GM18951 (cell line): ENCODE results near the gene NFKB1.

Source experiments
- POLR2A ChIP-seq: IDR thresholded peaks from 4 replicates; pipeline ENCODE4 v1.6.1; 2011; ENCODE audit warnings: mild to moderate bottlenecking; ENCODE audit not compliant: insufficient read length, insufficient read depth; ENCODE audit errors: extremely low read depth
- in situ Hi-C: fragments of 300-500 bp; cut with MboI; formaldehyde crosslinking; loops from one replicate; pipeline ENCODE4 v1.12.0; 2022; ENCODE audit warnings: low sequenced_read_pairs, mixed read lengths, inconsistent platforms; ENCODE audit not compliant: unreplicated experiment

NFKB1 gene

DNA sequence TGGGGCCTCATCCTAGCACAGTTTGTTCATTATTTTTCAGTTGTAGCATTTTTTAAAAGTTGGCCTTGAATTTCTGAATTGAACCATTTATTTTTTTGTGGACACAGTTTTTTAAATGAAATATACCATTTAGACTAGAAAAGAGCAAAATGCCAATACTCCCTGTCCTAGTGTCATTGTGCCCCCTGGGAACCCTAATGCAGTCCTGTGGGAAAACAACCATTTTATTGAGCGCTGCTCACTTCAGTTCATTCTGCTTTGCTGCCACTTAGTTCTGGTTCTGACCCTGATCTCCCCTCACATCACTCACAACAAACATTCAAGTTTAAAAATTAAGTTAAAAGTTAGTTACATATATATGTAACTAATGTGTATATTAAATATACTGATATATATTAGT is 5.4 kb downstream of the NFKB1 start:
- no peak for TF ChIP-seq POLR2A
- in situ Hi-C loops: no loop called here

DNA sequence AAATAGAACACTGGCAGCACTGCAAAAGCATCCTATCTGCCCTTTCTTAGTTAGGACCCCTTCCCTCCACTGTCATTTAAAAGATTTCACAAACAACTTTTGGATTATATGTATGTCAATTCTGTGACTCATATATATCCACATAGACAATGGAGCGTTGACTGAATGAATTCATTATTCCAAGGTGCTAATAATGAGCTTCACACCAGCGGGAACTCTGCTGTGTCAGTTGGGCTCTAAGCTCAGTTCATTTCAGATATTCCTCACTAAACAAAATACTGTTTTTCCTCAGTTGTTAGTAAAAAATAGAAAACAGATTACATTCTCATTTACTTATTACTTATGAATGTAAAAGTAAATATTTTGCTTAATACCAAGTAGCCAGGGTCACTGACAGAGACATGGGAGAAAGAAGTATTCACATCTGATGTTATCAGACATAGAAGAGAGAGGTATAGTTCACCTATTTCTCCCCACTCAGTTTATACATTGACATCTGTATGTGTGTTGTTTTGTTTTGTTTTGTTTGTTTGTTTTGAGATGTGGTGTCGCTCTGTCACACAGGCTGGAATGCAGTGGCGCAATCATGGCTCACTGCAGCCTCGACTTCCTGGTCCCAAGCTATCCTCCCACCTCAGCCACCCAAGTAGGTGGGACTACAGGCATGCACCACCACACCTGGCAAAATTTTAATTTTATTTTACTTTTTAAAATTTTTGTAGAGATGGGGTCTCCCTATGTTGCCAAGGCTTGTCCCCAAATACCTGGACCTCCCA is 10.9 kb downstream of the NFKB1 start:
- no peak for TF ChIP-seq POLR2A
- in situ Hi-C loops: no loop called here

DNA sequence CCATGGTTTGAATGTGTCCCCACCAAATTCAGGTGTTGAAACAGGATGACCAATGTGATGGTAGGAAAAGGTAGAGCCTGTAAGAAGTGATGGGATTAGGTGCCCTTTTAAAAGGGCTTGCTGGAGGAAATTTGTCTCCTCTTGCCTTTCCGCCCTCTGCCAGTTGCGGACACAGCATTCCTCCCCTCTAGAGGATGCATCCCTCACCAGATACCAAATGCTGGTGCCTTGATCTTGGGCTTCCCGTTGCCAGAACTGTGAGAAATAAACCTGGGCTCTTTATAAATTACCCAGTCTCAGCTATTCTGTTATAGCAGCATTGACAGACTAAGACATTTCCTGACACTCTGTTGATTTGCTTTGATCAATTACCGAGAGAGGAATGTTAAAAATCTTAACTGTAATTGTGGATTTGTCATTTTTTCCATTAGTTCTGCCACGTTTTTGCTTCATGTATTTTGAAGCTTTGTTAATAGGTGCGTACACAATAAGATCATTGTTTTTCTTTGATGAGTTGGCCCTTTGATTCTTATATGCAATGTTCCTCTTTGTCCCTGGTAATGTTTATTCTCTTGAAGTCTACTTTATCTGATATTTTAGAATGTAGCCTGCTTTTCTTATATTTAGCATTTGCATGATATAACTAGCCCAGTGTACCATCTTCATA is 13.3 kb downstream of the NFKB1 start:
- no peak for TF ChIP-seq POLR2A
- in situ Hi-C loops: no loop called here

DNA sequence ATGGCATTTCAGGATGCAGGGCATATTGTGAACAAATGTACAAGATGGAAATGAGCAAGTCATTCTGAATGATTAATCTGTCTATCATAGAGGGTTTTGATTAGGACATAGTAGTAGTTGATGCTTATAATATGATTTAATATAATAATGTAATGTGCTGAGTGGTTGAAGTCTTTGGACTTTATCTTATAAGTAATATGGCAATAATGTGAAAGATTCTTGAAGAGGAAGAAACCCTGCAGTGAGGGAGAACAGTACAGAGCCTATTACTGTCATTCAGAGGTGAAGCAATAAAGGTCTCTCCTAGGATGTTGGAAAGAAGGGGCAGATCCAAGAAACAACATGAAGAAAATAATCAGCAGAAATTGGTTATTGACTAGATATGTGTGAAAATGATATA is 16.6 kb downstream of the NFKB1 start:
- in situ Hi-C loops: no loop called here
- TF ChIP-seq POLR2A: no peak

DNA sequence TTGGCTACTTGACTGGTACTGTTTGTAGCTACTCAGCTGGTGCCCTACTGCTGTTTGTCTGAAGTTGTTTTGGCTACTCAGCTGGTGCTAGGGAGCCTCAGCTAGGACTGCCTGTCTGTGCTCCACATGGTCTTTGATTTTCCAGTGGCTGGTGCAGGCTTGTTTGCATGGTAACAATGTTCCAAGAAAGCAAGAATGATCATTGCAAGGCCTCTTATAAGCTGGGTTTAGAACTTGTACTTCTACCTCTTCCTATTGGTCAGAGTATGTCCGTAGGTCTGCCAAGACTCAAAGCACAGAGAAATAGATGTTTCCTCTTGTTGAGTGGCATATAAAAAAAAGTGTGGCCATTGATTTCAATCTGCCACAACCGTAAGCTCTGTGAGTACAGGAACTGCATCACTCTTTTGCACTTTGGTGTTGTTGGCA is 17.6 kb downstream of the NFKB1 start:
- no peak for TF ChIP-seq POLR2A
- in situ Hi-C loops: no loop called here

DNA sequence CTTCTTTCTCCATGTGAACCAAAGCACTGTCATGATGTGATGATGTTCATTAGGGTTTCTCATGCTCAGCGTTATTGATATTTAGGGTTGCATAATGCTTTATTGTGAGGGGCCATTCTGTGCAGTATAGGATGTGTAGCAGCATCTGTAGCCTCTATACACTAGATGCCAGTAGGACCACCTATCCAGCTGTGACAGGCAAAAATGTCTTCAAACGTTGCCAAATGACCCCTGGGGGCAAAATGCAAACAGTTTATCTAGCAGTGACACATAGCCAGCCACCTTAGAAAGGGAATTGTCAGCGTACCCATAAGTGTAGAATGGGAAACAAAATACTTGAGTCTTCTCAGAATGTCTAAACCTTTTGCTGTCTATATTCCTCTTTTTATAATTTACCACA is 18.8 kb downstream of the NFKB1 start:
- in situ Hi-C loops: no loop called here
- TF ChIP-seq POLR2A: no peak

DNA sequence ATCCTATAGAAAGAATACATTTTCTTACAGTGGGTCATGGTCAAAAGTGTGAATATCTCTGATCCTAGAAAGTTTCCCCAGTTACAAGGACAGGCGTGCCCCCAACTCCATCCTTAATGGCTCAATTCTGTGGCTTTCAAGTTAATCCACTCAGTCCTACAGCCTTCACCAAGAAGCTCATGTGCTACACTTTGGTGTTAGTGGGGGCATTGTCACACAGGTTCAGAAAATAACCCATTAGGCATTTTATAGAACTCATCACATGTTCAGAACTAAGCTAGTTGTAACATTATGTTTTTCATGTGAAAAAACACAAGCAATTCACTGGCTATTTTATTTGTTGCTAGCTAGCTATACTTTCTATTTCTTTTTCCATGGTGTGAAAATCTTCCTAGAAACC is 20.4 kb downstream of the NFKB1 start:
- no peak for TF ChIP-seq POLR2A
- in situ Hi-C loops: no loop called here

DNA sequence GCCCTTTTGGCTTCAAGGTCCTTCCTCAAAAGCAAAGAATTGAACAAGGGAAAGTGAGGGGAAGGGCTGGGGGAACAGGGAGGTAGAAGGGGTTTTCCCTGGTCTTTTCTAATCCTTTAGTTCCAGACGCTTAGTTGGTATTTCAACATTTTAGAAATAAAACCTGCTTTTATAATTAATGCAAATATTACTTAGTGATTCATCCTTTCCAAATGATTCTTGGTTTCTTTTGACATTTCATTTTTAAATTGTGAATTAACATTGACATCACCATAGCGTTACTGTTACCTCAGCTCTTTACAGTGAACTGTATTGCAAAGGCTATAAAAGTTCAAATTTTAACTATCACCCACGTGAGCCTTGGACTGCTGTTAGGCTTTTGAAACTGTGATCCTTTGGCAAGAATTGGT is 20.9 kb downstream of the NFKB1 start:
- in situ Hi-C loops: no loop called here

DNA sequence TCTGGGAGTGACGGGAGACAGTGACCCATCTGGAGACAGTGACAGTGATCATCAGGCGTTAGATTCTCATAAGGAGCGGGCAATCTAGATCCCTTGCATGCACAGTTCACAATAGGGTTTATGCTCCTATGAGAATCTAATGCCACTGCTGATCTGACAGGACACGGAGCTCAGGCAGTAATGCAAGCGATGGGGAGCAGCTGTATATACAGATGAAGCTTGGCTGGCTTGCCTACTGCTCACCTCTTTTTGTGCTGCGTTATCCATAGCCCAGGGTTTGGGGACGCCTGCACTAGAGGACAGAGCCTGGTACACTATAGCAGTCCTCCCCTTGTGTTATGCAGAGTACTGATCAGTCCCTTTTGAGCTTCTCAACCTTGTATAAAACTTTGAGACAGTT is 23.5 kb downstream of the NFKB1 start:
- in situ Hi-C loops: no loop called here
- no peak for TF ChIP-seq POLR2A

More for the DNA sequence above, 20.9 kb downstream of the NFKB1 start:
- no peak for TF ChIP-seq POLR2A

DNA sequence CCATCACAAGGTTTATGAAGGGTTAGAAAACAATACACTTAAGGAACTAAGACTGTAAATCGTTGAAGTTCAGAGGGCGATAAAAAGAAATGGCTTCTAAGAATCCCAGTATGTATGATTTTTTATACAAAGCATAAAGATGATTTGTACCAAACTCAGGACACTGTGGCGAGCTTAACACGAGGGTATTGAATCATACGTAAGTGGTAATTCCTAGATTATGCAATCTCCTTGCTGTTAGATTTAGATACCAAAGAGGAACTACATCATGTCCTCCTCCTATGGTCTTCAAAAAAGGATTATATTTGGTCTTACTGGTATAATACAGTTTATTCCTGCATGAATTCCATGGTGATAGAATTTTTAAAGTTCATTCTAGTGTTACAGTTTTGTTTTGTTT is 23.9 kb downstream of the NFKB1 start:
- no peak for TF ChIP-seq POLR2A
- in situ Hi-C loops: no loop called here

DNA sequence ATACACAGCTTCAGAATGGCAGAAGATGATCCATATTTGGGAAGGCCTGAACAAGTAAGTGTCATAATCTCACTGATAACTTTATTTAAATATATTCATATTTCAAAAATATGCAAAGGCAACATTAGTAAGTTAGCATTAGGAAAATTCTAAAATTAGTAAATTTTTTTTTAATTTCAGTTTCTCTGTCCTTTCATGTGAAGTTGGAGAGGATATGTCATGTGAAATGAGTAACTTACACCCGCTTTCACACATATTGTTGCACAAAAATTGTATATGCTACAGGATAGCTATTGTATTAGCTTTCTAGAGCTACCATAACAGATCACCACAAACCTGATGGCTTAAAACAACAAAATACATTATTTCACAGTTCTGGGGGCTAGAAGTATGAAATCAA is 24.3 kb downstream of the NFKB1 start:
- in situ Hi-C loops: no loop called here
- TF ChIP-seq POLR2A: no peak

DNA sequence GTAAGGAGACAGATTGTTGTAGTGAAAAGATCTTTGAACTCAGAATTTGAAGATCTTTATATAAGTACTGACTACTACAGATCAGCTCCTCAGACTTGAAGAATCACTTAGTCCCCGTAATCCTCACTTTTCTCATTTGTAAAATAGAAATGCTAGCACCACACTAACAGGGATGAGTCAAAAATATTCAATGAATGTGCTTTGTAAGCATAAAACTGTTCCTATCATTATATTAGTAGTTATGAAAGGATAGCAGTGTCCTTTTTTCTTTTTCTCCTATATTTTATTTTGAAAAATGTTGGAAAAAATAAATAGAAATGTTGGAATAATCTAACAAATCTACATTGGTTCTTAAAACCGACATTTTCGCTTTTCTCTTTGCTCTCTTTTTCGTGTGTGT is 25.4 kb downstream of the NFKB1 start:
- in situ Hi-C loops: no loop called here
- TF ChIP-seq POLR2A: no peak

DNA sequence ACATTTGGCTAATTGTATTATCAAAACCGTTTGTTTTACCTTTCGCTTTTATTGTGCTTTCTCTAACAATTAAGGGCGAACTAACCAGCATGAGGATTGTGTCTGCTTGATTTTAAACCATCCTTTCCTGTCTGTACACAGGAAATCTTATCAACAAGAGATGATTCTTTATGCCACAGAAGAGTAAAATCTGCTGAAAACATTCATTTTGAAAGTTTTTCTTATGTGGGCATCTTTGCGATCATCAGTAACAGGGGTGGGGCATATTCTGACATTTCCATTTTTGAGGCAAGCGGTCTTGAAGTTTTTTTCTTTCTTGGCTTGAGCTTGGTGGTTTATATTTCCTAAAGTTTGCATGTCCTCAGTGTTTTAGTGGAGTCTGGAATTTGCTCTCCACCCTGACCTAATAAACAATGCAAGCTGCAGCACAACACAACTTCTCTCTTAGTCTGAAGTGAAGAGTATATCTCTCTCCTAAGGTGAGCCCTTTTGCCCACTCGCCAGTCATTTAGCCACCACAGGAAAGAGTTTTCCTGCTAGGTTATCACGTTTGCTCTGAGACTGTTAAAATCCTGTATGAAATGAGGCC is 26.6 kb downstream of the NFKB1 start:
- no peak for TF ChIP-seq POLR2A
- in situ Hi-C loops: no loop called here

DNA sequence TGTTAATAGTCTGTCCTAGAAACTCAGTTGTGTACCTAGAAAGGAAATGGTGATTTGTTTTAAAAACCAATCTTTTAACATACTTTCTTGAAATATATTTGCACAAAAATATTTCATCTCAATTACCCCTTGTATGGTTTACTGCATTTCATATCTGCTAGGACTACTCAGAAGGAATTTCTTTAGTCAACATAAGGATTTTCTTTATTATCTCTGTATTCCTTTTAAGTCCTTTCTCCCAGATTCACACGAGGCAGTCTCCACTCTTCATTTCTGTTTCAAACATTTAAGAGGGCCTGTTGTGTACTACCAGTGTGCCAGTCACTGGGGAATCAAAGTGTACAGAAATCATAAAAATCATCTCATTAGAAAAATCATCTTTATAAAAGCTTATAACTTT is 28.8 kb downstream of the NFKB1 start:
- in situ Hi-C loops: no loop called here
- no peak for TF ChIP-seq POLR2A
